A673 (cell line): ENCODE results near the gene GPR34. TPM values are rescaled to one million over a fixed set of nuclear protein-coding genes. Genes with fewer than 3 reads are reported as not detected.
"Not testable (repeated sequence)": the region's sequence is repeated elsewhere in the genome, so short reads cannot be mapped to it uniquely, and the experiment has no call there.

ENCODE experiments used
- Bru-seq: library from RNA; stranded (reverse); fragments of 400-500 nt; gene quantifications from one replicate; lab custom pipeline; 2021; lab: Mats Ljungman, UMichigan
- BruChase-seq, 2 experiments: library from RNA; stranded (reverse); fragments of 400-500 nt; gene quantifications; one replicate each; lab custom pipeline; 2021; lab: Mats Ljungman, UMichigan
- BruUV-seq: library from RNA; stranded (reverse); fragments of 400-500 nt; replicated peaks from 2 replicates; lab custom pipeline; 2021; lab: Mats Ljungman, UMichigan
- CTCF ChIA-PET: fragments of 300-600 bp; sonication (Branson Sonifier 250); formaldehyde crosslinking; loops from one replicate; lab custom pipeline; 2022; ENCODE audit warnings: antibody characterized with exemption; lab: Charles Lee
- POLR2A ChIA-PET: fragments of 300-600 bp; sonication (Branson Sonifier 250); formaldehyde crosslinking; loops from one replicate; lab custom pipeline; 2022; ENCODE audit warnings: antibody characterized with exemption; ENCODE audit not compliant: low non-redundant PET; lab: Charles Lee
- DNase-seq: peaks from one replicate; pipeline ENCODE4 v3.0.0-alpha.2; 2015; ENCODE audit warnings: low spot score
- H3K27ac ChIP-seq: fragments of 200-600 bp; sonication (generic); 2 replicates; pipeline ENCODE4 v1.5.1; 2016; ENCODE audit warnings: mixed run types, low read depth, mild to moderate bottlenecking, mixed read lengths, antibody characterized with exemption, low read length; ENCODE audit not compliant: poor library complexity, severe bottlenecking
- H3K27me3 ChIP-seq: fragments of 200-600 bp; sonication (generic); replicated peaks from 2 replicates; pipeline ENCODE4 v1.6.1; 2017; ENCODE audit warnings: mixed run types, low read depth, mild to moderate bottlenecking, mixed read lengths, antibody characterized with exemption, low read length; ENCODE audit not compliant: insufficient read depth, poor library complexity
- H3K36me3 ChIP-seq: fragments of 200-600 bp; sonication (generic); 2 replicates; pipeline ENCODE4 v1.6.1; 2016; ENCODE audit warnings: mixed run types, mild to moderate bottlenecking, mixed read lengths, antibody characterized with exemption, low read length; ENCODE audit not compliant: insufficient read depth, poor library complexity, severe bottlenecking
- H3K4me1 ChIP-seq: fragments of 200-600 bp; sonication (generic); 2 replicates; pipeline ENCODE4 v1.6.1; 2017; ENCODE audit warnings: mixed run types, mild to moderate bottlenecking, mixed read lengths, antibody characterized with exemption, low read length; ENCODE audit not compliant: insufficient read depth, poor library complexity, severe bottlenecking
- H3K4me3 ChIP-seq: fragments of 200-600 bp; sonication (generic); 2 replicates; pipeline ENCODE4 v1.5.1; 2016; ENCODE audit warnings: low read depth, mixed run types, mild to moderate bottlenecking, mixed read lengths, low read length; ENCODE audit not compliant: poor library complexity, severe bottlenecking
- H3K9me3 ChIP-seq: fragments of 200-600 bp; sonication (generic); 2 replicates; pipeline ENCODE4 v1.6.1; 2016; ENCODE audit warnings: mixed run types, low read depth, mild to moderate bottlenecking, mixed read lengths, antibody characterized with exemption, low read length; ENCODE audit not compliant: poor library complexity, severe bottlenecking
- EZH2 ChIP-seq: fragments of 200-600 bp; sonication (generic); IDR thresholded peaks from 2 replicates; pipeline ENCODE4 v1.6.1; 2017; ENCODE audit warnings: borderline replicate concordance, low read depth, mild to moderate bottlenecking, mixed read lengths, antibody characterized with exemption, low read length; ENCODE audit not compliant: poor library complexity, severe bottlenecking
- intact Hi-C: fragments of 100-400 bp; cut with micrococcal nuclease; formaldehyde crosslinking; loops from one replicate; pipeline ENCODE4 v1.10.0; 2022; ENCODE audit not compliant: unreplicated experiment
- long read RNA-seq: library from polyadenylated mRNA; stranded (forward); transcript quantifications from one replicate; pipeline ENCODE4 v2.0.0, GENCODE V29; 2022
- total RNA-seq: library from RNA; stranded (reverse); gene quantifications from 2 replicates; pipeline ENCODE4 v1.2.3, GENCODE V29; 2021
- TF ChIP-seq, protein P1 (sequence below): fragments of 300-800, 200-600 bp; sonication (generic); conservative IDR thresholded peaks from 2 replicates; pipeline ENCODE4 v1.5.1; 2017; ENCODE audit warnings: low read depth, mild to moderate bottlenecking, antibody characterized with exemption, low read length, moderate library complexity, mixed read lengths

GPR34 gene, protein sequence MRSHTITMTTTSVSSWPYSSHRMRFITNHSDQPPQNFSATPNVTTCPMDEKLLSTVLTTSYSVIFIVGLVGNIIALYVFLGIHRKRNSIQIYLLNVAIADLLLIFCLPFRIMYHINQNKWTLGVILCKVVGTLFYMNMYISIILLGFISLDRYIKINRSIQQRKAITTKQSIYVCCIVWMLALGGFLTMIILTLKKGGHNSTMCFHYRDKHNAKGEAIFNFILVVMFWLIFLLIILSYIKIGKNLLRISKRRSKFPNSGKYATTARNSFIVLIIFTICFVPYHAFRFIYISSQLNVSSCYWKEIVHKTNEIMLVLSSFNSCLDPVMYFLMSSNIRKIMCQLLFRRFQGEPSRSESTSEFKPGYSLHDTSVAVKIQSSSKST
- total RNA-seq = not detected in 2 replicates
- Bru-seq, nascent RNA = not detected
- not detected for BruChase-seq, experiment 1, labeled RNA remaining after a 2-hour chase
- BruChase-seq, experiment 2, labeled RNA remaining after a 6-hour chase = percentile 9 among the genes with signal in this experiment
- long read RNA-seq = 0 reads

DNA sequence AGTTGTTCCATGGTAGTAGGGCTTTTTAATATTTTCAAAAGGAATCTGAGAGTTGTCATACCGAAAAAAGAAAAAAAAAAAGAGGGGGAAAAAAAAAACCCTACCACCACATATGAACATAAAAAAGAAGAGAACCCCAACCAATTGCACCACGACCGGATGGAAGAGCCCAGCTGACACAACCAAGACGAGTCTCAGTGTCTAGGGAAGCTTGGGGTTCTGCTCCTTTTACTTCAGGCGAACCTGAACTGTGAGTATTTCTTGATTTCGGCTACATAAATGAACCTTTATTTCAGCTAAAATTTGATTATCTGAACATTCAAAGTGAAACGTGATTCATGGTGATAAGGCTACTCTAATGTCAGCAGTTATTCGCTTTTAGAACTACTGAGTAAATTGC is at the start of gene GPR34:
Gene GPR34 (plus strand): TSS at position 139 of the 400 bp plus-strand sequence. CDS start 6,661 bp downstream, outside the sequence.
- H3K4me3 ChIP-seq = no peak within 1 kb of the TSS
- H3K4me1 ChIP-seq = peaks cover 5% of the 10 kb centered on the region
- POLR2A ChIA-PET = interaction anchor here (0.6 kb wide), 1 partner anchor 15 kb away, joined by 7 read pairs; no protein-coding TSS in a partner anchor
- no peaks in the 10 kb centered on the region for H3K36me3 ChIP-seq
- CTCF ChIA-PET = no interaction called here
- no TSS peak for BruUV-seq
- no peaks in the 10 kb centered on the region for H3K27me3 ChIP-seq
- no peak for TF ChIP-seq EZH2
- no peak within 1 kb of the TSS for H3K27ac ChIP-seq
- H3K9me3 ChIP-seq = no peaks in the 10 kb centered on the region
- intact Hi-C loops = no loop called here
- no peak for DNase-seq

DNA sequence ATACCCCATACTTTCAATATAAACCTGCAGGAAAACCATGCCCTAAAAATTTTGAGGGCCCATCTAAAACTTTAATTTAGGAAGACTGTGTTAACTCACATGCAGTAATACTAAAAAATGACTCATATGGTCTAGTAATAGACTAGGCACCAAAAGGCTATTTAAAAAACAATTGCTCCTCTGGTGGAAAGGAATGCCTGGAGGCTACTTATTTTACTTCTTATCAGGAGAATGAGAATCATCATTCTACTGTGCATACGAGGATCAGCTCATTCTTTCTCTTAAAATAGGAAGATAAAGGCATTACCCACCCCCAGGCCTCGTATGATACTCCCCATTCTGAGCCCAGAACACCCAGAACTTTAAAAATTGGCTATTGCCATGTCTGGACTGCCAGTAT is 42.6 kb upstream of the GPR34 start:
- H3K4me1 ChIP-seq, H3K9me3 ChIP-seq, DNase-seq, intact Hi-C loops, H3K27me3 ChIP-seq, H3K4me3 ChIP-seq, H3K27ac ChIP-seq, H3K36me3 ChIP-seq, BruUV-seq, CTCF ChIA-PET, POLR2A ChIA-PET: not testable (repeated sequence)

DNA sequence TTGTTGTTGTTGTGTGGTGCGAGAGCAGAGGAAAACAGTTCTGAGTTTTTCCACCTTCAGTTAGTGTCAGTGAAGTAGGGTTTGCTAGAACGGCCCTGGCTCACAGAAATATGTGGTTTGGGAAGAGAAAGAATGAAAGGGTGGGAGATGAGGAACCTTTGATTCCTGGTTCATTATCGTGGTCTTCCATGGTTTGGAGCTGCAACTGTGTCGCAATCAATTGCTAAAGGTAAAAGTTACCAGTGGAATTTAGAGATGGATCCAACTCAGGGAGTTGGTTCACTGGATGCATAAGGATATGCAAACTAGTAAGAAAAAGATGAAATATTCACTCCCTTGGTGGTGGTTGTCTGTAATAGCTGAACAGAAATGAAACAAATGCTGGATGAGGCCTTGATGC is 35.6 kb upstream of the GPR34 start:
- DNase-seq = no peak
- intact Hi-C loops = no loop called here
- Histone ChIP-seq H3K27me3 (no peaks in the 10 kb centered on the region), H3K4me3 (no peak overlapping the region), H3K27ac (no peak overlapping the region), H3K36me3 (no peaks in the 10 kb centered on the region), H3K9me3 (no peaks in the 10 kb centered on the region), H3K4me1 (no peaks in the 10 kb centered on the region)
- no TSS peak for BruUV-seq
- ChIA-PET CTCF (no interaction called here), POLR2A (no interaction called here)
- TF ChIP-seq, protein P1, sequence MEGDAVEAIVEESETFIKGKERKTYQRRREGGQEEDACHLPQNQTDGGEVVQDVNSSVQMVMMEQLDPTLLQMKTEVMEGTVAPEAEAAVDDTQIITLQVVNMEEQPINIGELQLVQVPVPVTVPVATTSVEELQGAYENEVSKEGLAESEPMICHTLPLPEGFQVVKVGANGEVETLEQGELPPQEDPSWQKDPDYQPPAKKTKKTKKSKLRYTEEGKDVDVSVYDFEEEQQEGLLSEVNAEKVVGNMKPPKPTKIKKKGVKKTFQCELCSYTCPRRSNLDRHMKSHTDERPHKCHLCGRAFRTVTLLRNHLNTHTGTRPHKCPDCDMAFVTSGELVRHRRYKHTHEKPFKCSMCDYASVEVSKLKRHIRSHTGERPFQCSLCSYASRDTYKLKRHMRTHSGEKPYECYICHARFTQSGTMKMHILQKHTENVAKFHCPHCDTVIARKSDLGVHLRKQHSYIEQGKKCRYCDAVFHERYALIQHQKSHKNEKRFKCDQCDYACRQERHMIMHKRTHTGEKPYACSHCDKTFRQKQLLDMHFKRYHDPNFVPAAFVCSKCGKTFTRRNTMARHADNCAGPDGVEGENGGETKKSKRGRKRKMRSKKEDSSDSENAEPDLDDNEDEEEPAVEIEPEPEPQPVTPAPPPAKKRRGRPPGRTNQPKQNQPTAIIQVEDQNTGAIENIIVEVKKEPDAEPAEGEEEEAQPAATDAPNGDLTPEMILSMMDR = no peak
- no peak for TF ChIP-seq EZH2

DNA sequence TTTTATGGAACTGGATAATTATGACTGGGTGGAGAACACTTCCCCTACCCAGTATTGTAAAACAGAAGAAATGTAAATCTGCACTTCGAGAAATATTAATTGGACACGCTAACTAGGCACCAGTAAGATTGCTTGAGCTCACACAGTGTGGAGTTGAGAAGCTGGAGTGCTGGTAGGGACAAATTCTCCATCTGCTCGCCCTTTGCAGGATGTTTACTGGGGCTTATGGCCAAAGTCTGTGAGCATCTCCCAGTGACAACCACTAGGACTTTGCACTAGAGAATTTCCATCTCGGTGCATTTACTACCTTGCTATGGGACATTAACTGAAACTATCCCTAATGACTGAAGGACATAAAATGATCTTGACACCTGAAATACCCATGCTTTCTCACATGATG is 33.7 kb upstream of the GPR34 start:
- H3K4me3 ChIP-seq = no peak overlapping the region
- BruUV-seq = no TSS peak
- no peaks in the 10 kb centered on the region for H3K4me1 ChIP-seq
- intact Hi-C loops = no loop called here
- H3K36me3 ChIP-seq = no peaks in the 10 kb centered on the region
- no peak for DNase-seq
- H3K9me3 ChIP-seq = no peaks in the 10 kb centered on the region
- TF ChIP-seq, protein P1 = no peak
- TF ChIP-seq EZH2 = no peak
- ChIA-PET CTCF (no interaction called here), POLR2A (no interaction called here)
- no peaks in the 10 kb centered on the region for H3K27me3 ChIP-seq
- H3K27ac ChIP-seq = no peak overlapping the region
